Measurements from ENCODE around the gene ATP11C. TPM values are rescaled to one million over a fixed set of nuclear protein-coding genes. Genes with fewer than 3 reads are reported as not detected.

ATP11C gene
- total and polyA plus RNA-seq, 10 of the 15 experiments (the other 5 are each of a cell fraction or from before 2014, with no cell fraction given) = 16.2 to 44.0 (median 24.8) TPM

- no peak for TF ChIP-seq POU2F2 (IDR thresholded peaks at IDR 0.05; ENCODE audit: borderline replicate concordance, low read depth, low read length)
- no peak for TF ChIP-seq CREM (IDR thresholded peaks at IDR 0.05; ENCODE audit: low read depth)
- TF ChIP-seq SUPT20H (IDR thresholded peaks at IDR 0.05; ENCODE audit: borderline replicate concordance, control insufficient read depth, low read depth, low read length) = no peak
- TF ChIP-seq HDAC6 (IDR thresholded peaks at IDR 0.05; ENCODE audit: unreplicated experiment) = no peak
- no peak for TF ChIP-seq REST (IDR thresholded peaks at IDR 0.05; ENCODE audit: low read depth, low read length)
- no peak for TF ChIP-seq SREBF2 (IDR thresholded peaks at IDR 0.05; ENCODE audit: low read length)
- no peak for TF ChIP-seq ELK1 (IDR thresholded peaks at IDR 0.05; ENCODE audit: low read depth, low read length)
- TF ChIP-seq ETV6 (conservative IDR thresholded peaks at IDR 0.05 in 1 of 2, IDR thresholded peaks at IDR 0.05 in 1 of 2; ENCODE audit: borderline replicate concordance in 1 of 2, low read depth in 1 of 2) = no peak
- no peak for TF ChIP-seq ZNF687 (IDR thresholded peaks at IDR 0.05)
- no peak for TF ChIP-seq TCF12 (IDR thresholded peaks at IDR 0.05; ENCODE audit: low read depth, low read length)
- no peak for TF ChIP-seq EZH2 (IDR thresholded peaks at IDR 0.05; ENCODE audit: borderline replicate concordance, control insufficient read depth, low read depth, low read length)
- no peak for TF ChIP-seq FOXK2 (IDR thresholded peaks at IDR 0.05)
- TF ChIP-seq SIN3A (IDR thresholded peaks at IDR 0.05; ENCODE audit: low read depth, low read length) = no peak
- TF ChIP-seq RB1 (IDR thresholded peaks at IDR 0.05; ENCODE audit: borderline replicate concordance) = no peak
- TF ChIP-seq CBX5 (IDR thresholded peaks at IDR 0.05; ENCODE audit: low read depth) = no peak
- TF ChIP-seq CBFB (IDR thresholded peaks at IDR 0.05; ENCODE audit: low read depth) = no peak
- no peak for TF ChIP-seq HDGF (IDR thresholded peaks at IDR 0.05)
- TF ChIP-seq BCLAF1 (IDR thresholded peaks at IDR 0.05) = no peak
- no peak for TF ChIP-seq FOS (IDR thresholded peaks at IDR 0.05; ENCODE audit: borderline replicate concordance, extremely low read depth, insufficient read length)
These were observed 131.4 kb downstream of the ATP11C start (continued) for GRCh38 chrX:139801397-139801813.
